GM12878 (cell line): ENCODE data around the gene DGLUCY. TPM values are rescaled to one million over a fixed set of nuclear protein-coding genes. Genes with fewer than 3 reads are reported as not detected.

Experiments used
- ATAC-seq: fragments of 200-7000 bp; cut with Tn5 transposase; 3 replicates; pipeline ENCODE4 v1.9.1; 2020; ENCODE audit warnings: mild to moderate bottlenecking, moderate library complexity
- BruUV-seq: library from RNA; stranded (reverse); fragments of 400-500 nt; replicated peaks from 2 replicates; lab custom pipeline; 2021; lab: Mats Ljungman, UMichigan
- CTCF ChIA-PET: fragments of 300-600 bp; sonication (Branson Sonifier 250); formaldehyde crosslinking; extraction: SDS; loops from one replicate; lab custom pipeline; 2021; ENCODE audit warnings: inconsistent platforms; lab: Yijun Ruan, JAX
- POLR2A ChIA-PET: fragments of 350-600 bp; formaldehyde crosslinking; extraction: SDS; loops from one replicate; lab custom pipeline; 2021; ENCODE audit warnings: inconsistent platforms; lab: Charles Lee
- RAD21 ChIA-PET: fragments of 300-600 bp; sonication (Branson Sonifier 250); formaldehyde crosslinking; loops from one replicate; lab custom pipeline; 2023; ENCODE audit warnings: antibody characterized with exemption; ENCODE audit not compliant: unreplicated experiment; lab: Charles Lee
- SMC1A ChIA-PET: fragments of 300-600 bp; sonication (Branson Sonifier 250); formaldehyde crosslinking; loops from one replicate; lab custom pipeline; 2023; ENCODE audit not compliant: unreplicated experiment, uncharacterized antibody; lab: Charles Lee
- DNase-seq: peaks from one replicate; pipeline ENCODE4 v3.0.0-alpha.2; 2011; ENCODE audit warnings: low read depth, low spot score
- FAIRE-seq: peaks from 3 replicates; lab custom pipeline; 2011; peaks lifted over from hg19 to GRCh38; lab: Jason Lieb, UNC
- H2AFZ ChIP-seq: 2 replicates; pipeline ENCODE4 v1.6.0; 2011; ENCODE audit warnings: low read depth, low read length, control low read depth; ENCODE audit not compliant: control insufficient read depth
- H3K27ac ChIP-seq: 2 replicates; pipeline ENCODE4 v1.5.1; 2011; ENCODE audit warnings: control low read depth; ENCODE audit not compliant: control insufficient read depth, insufficient read depth
- H3K27me3 ChIP-seq, 2 experiments: replicated peaks in 1 of 2; 2 replicates each; pipeline versions ENCODE4 v1.6.0 to v1.6.1; 2011; ENCODE audit warnings: low read length in 1 of 2; ENCODE audit not compliant: control insufficient read depth in 2 of 2, insufficient read depth in 2 of 2
- H3K36me3 ChIP-seq, 2 experiments: 2 replicates each; pipeline ENCODE4 v1.5.1; 2011; ENCODE audit warnings: low read length in 1 of 2; ENCODE audit not compliant: control insufficient read depth in 2 of 2, insufficient read depth in 2 of 2
- H3K4me1 ChIP-seq: 2 replicates; pipeline ENCODE4 v1.6.1; 2011; ENCODE audit warnings: mild to moderate bottlenecking, low read length, moderate library complexity, mixed read lengths; ENCODE audit not compliant: control insufficient read depth, insufficient read depth
- H3K4me2 ChIP-seq: 2 replicates; pipeline ENCODE4 v1.6.0; 2011; ENCODE audit warnings: control low read depth; ENCODE audit not compliant: control insufficient read depth, insufficient read depth
- H3K4me3 ChIP-seq: fragments of 200-600 bp; sonication (generic); 2 replicates; pipeline ENCODE4 v1.5.1; 2016
- H3K79me2 ChIP-seq: 2 replicates; pipeline ENCODE4 v1.6.0; 2011; ENCODE audit warnings: low read length; ENCODE audit not compliant: control insufficient read depth, insufficient read depth
- H3K9ac ChIP-seq: 2 replicates; pipeline ENCODE4 v1.8.0; 2011; ENCODE audit warnings: low read length, control low read depth, mixed read lengths; ENCODE audit not compliant: control insufficient read depth, insufficient read depth
- H3K9me3 ChIP-seq: replicated peaks from 3 replicates; pipeline ENCODE4 v1.5.1; 2011; ENCODE audit warnings: mild to moderate bottlenecking, low read length; ENCODE audit not compliant: control insufficient read depth, insufficient read depth
- H4K20me1 ChIP-seq: 2 replicates; pipeline ENCODE4 v1.6.0; 2011; ENCODE audit not compliant: control insufficient read depth, insufficient read depth
- BHLHE40 ChIP-seq, 2 experiments: fragments of 450-650 bp in 1 of 2; IDR thresholded peaks; 2 replicates each; pipeline ENCODE4 v1.6.1; 2011 to 2017; ENCODE audit warnings: low read depth in 2 of 2, borderline replicate concordance in 1 of 2, improper control_type of control experiment in 1 of 2, low read length in 1 of 2, mild to moderate bottlenecking in 1 of 2
- BRCA1 ChIP-seq: IDR thresholded peaks from 2 replicates; pipeline ENCODE4 v1.6.1; 2011; ENCODE audit warnings: low read depth, low read length, improper control_type of control experiment
- HCFC1 ChIP-seq: fragments of 150-350 bp; IDR thresholded peaks from 2 replicates; pipeline ENCODE4 v1.6.1; 2014; ENCODE audit warnings: low read length
- PAX8 ChIP-seq: fragments of 450-650 bp; IDR thresholded peaks from 2 replicates; pipeline ENCODE4 v1.6.1; 2017; ENCODE audit warnings: mild to moderate bottlenecking, moderate library complexity
- POU2F2 ChIP-seq: IDR thresholded peaks from 3 replicates; pipeline ENCODE4 v1.6.1; 2011; ENCODE audit warnings: low read depth, mild to moderate bottlenecking, low read length, borderline replicate concordance
- RAD21 ChIP-seq: IDR thresholded peaks from 2 replicates; pipeline ENCODE4 v1.6.1; 2011; ENCODE audit warnings: mild to moderate bottlenecking, low read depth, low read length, moderate library complexity; ENCODE audit not compliant: insufficient read depth
- RCOR1 ChIP-seq: conservative IDR thresholded peaks from 2 replicates; pipeline ENCODE4 v1.6.1; 2012; ENCODE audit warnings: low read depth, low read length, improper control_type of control experiment
- RELA ChIP-seq: fragments of 450-650 bp; IDR thresholded peaks from 2 replicates; pipeline ENCODE4 v1.8.0; 2014; ENCODE audit warnings: borderline replicate concordance; ENCODE audit not compliant: partially characterized antibody
- SMAD1 ChIP-seq: fragments of 450-650 bp; IDR thresholded peaks from 2 replicates; pipeline ENCODE4 v1.6.1; 2018; ENCODE audit warnings: mild to moderate bottlenecking, low read depth; ENCODE audit not compliant: partially characterized antibody
- SMC3 ChIP-seq: IDR thresholded peaks from 2 replicates; pipeline ENCODE4 v1.6.1; 2011; ENCODE audit warnings: low read length, improper control_type of control experiment, borderline replicate concordance
- SPI1 ChIP-seq: IDR thresholded peaks from 2 replicates; pipeline ENCODE4 v1.6.1; 2011; ENCODE audit warnings: low read depth, mild to moderate bottlenecking, low read length, moderate library complexity, borderline replicate concordance; ENCODE audit not compliant: insufficient read depth
- TAF1 ChIP-seq: IDR thresholded peaks from 2 replicates; pipeline ENCODE4 v1.6.1; 2011; ENCODE audit warnings: mild to moderate bottlenecking, low read depth, low read length, borderline replicate concordance
- TCF7 ChIP-seq: IDR thresholded peaks from 2 replicates; pipeline ENCODE4 v1.6.1; 2014; ENCODE audit warnings: antibody characterized with exemption, borderline replicate concordance
- ZNF24 ChIP-seq: fragments of 450-650 bp; IDR thresholded peaks from 2 replicates; pipeline ENCODE4 v1.6.1; 2017; ENCODE audit warnings: antibody characterized with exemption, mild to moderate bottlenecking
- ZNF384 ChIP-seq: IDR thresholded peaks from 2 replicates; pipeline ENCODE4 v1.6.1; 2012; ENCODE audit warnings: low read depth, mild to moderate bottlenecking, low read length, improper control_type of control experiment, borderline replicate concordance
- ZSCAN29 ChIP-seq: fragments of 450-650 bp; IDR thresholded peaks from 2 replicates; pipeline ENCODE4 v1.6.1; 2017; ENCODE audit warnings: mild to moderate bottlenecking, moderate library complexity
- ZZZ3 ChIP-seq: IDR thresholded peaks from 2 replicates; pipeline ENCODE4 v1.6.1; 2011; ENCODE audit warnings: low read depth; ENCODE audit not compliant: control insufficient read depth, insufficient read length
- WGBS: methylation state at CpG from one replicate; pipeline ENCODE4 v1.1.6; 2016; ENCODE audit warnings: low lambda C conversion rate; ENCODE audit not compliant: insufficient replicate concordance, insufficient coverage; ENCODE audit errors: missing lambda C conversion rate; 5-methylcytosine and 5-hydroxymethylcytosine counted together
- in situ Hi-C: fragments of 300-500 bp; cut with MboI; formaldehyde crosslinking; loops from 9 replicates; pipeline ENCODE4 v1.14.3; 2018; ENCODE audit warnings: mixed read lengths
- intact Hi-C: fragments of 100-400 bp; cut with micrococcal nuclease; formaldehyde crosslinking; loops from one replicate; pipeline ENCODE4 v1.14.2; 2022; ENCODE audit not compliant: unreplicated experiment
- polyA plus RNA-seq, 11 experiments: library from polyadenylated mRNA; depleted of rRNA in 4 of 11; unstranded in 6 of 11; stranded (reverse) in 5 of 11; fragments of >200 nt; fragmentation: Nextera tagmentation in 4 of 11; fragmentation: Illumina TruSeq in 1 of 11; extraction: Ambion mirVana in 4 of 11; extraction: Trizol in 1 of 11; gene quantifications; 1 replicate in 1 of 11; 2 replicates in 10 of 11; pipeline versions ENCODE4 v1.2.1 to v1.2.3, GENCODE V29; 2011 to 2016; ENCODE audit warnings: inconsistent platforms in 2 of 11, missing spikeins in 2 of 11, low read depth in 1 of 11
- total RNA-seq, 4 experiments: library from RNA; depleted of rRNA in 3 of 4; stranded (reverse); fragments of >200 nt in 3 of 4; fragmentation: Illumina TruSeq in 1 of 4; extraction: Trizol in 1 of 4; gene quantifications; 2 replicates each; pipeline versions ENCODE4 v1.2.1 to v1.2.3, GENCODE V29; 2013 to 2021
- TF ChIP-seq, protein P1 (sequence below): fragments of 450-650 bp; formaldehyde crosslinking; IDR thresholded peaks from 2 replicates; pipeline ENCODE4 v1.5.0; 2022; ENCODE audit warnings: mild to moderate bottlenecking, missing genetic modification characterization
- TF ChIP-seq, protein P2 (sequence below): IDR thresholded peaks from 2 replicates; pipeline ENCODE4 v1.6.1; 2011; ENCODE audit warnings: mild to moderate bottlenecking, low read depth, low read length, moderate library complexity; ENCODE audit not compliant: insufficient replicate concordance
- TF ChIP-seq, protein P3 (sequence below): fragments of 450-650 bp; conservative IDR thresholded peaks from 2 replicates; pipeline ENCODE4 v1.6.1; 2017; ENCODE audit warnings: mild to moderate bottlenecking, moderate library complexity

Gene DGLUCY
- total and polyA plus RNA-seq, 10 of the 15 experiments (the other 5 are each of a cell fraction or from before 2014, with no cell fraction given): 15.0 to 70.3 (median 55.1) TPM

DNA sequence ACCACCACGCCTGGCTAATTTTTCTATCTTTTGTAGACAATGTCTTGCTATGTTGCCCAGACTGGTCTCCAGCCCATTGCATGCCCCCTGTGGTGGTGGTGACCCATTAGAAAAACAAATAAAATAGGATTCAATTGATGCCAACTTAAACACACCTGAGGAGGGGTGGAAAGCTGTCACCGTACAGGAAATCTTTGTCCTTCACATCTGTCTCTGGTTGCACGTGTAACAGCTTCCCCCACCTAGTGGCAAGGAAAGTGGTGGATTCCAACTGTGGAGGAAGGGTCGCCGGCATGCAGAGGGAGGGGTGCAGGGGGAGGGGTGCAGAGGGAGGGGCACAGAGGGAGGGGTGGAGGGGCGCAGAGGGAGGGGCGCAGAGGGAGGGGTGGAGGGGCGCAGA is 156.7 kb downstream of the DGLUCY start:
- 95% methylated on average over 3 of the region's 8 CpGs for WGBS
- in situ Hi-C loops (no loop called here), intact Hi-C loops (no loop called here)
- Histone ChIP-seq H2AFZ (no peak overlapping the region), H3K36me3 (peaks cover 11 to 25% of the 10 kb centered on the region in 2 experiments; a peak in 3 of 4 replicates), H3K9me3 (no peaks in the 10 kb centered on the region), H3K27ac (no peak overlapping the region), H4K20me1 (no peaks in the 10 kb centered on the region), H3K4me2 (no peak overlapping the region), H3K4me3 (no peak overlapping the region), H3K79me2 (no peaks in the 10 kb centered on the region), H3K9ac (no peak overlapping the region), H3K4me1 (no peaks in the 10 kb centered on the region), H3K27me3 (no peaks in the 10 kb centered on the region)
- CTCF ChIA-PET: interaction anchor here (1.2 kb wide), 1 partner anchor 93 kb away, joined by 4 read pairs; no protein-coding TSS in a partner anchor
- SMC1A ChIA-PET: interaction anchor here (1.0 to 2.0 kb wide), 3 partner anchors 17 to 93 kb away, joined by 3 to 4 read pairs (median 4); partner anchors contain the start of gene GPR68
- RAD21 ChIA-PET: no interaction called here
- BruUV-seq: no TSS peak
- ATAC-seq (no peak), DNase-seq (no peak), FAIRE-seq (no peak)
- POLR2A ChIA-PET: no interaction called here
- no peak for TF ChIP-seq ZNF384
- no peak for TF ChIP-seq ZZZ3
- TF ChIP-seq, protein P1, sequence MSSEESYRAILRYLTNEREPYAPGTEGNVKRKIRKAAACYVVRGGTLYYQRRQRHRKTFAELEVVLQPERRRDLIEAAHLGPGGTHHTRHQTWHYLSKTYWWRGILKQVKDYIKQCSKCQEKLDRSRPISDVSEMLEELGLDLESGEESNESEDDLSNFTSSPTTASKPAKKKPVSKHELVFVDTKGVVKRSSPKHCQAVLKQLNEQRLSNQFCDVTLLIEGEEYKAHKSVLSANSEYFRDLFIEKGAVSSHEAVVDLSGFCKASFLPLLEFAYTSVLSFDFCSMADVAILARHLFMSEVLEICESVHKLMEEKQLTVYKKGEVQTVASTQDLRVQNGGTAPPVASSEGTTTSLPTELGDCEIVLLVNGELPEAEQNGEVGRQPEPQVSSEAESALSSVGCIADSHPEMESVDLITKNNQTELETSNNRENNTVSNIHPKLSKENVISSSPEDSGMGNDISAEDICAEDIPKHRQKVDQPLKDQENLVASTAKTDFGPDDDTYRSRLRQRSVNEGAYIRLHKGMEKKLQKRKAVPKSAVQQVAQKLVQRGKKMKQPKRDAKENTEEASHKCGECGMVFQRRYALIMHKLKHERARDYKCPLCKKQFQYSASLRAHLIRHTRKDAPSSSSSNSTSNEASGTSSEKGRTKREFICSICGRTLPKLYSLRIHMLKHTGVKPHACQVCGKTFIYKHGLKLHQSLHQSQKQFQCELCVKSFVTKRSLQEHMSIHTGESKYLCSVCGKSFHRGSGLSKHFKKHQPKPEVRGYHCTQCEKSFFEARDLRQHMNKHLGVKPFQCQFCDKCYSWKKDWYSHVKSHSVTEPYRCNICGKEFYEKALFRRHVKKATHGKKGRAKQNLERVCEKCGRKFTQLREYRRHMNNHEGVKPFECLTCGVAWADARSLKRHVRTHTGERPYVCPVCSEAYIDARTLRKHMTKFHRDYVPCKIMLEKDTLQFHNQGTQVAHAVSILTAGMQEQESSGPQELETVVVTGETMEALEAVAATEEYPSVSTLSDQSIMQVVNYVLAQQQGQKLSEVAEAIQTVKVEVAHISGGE: no peak
- no peak for TF ChIP-seq ZNF24
- no peak for TF ChIP-seq RAD21
- no peak for TF ChIP-seq RELA
- TF ChIP-seq BHLHE40 (IDR thresholded peaks at IDR 0.05; ENCODE audit: borderline replicate concordance in 1 of 2, low read depth in 2 of 2, low read length in 1 of 2): no peak
- no peak for TF ChIP-seq TCF7
- TF ChIP-seq, protein P2, sequence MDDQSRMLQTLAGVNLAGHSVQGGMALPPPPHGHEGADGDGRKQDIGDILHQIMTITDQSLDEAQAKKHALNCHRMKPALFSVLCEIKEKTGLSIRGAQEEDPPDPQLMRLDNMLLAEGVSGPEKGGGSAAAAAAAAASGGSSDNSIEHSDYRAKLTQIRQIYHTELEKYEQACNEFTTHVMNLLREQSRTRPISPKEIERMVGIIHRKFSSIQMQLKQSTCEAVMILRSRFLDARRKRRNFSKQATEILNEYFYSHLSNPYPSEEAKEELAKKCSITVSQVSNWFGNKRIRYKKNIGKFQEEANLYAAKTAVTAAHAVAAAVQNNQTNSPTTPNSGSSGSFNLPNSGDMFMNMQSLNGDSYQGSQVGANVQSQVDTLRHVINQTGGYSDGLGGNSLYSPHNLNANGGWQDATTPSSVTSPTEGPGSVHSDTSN: no peak
- no peak for TF ChIP-seq SPI1
- TF ChIP-seq TAF1: no peak
- no peak for TF ChIP-seq ZSCAN29
- TF ChIP-seq POU2F2: no peak
- no peak for TF ChIP-seq BRCA1
- no peak for TF ChIP-seq PAX8
- no peak for TF ChIP-seq SMAD1
- TF ChIP-seq SMC3: no peak
- TF ChIP-seq, protein P3, sequence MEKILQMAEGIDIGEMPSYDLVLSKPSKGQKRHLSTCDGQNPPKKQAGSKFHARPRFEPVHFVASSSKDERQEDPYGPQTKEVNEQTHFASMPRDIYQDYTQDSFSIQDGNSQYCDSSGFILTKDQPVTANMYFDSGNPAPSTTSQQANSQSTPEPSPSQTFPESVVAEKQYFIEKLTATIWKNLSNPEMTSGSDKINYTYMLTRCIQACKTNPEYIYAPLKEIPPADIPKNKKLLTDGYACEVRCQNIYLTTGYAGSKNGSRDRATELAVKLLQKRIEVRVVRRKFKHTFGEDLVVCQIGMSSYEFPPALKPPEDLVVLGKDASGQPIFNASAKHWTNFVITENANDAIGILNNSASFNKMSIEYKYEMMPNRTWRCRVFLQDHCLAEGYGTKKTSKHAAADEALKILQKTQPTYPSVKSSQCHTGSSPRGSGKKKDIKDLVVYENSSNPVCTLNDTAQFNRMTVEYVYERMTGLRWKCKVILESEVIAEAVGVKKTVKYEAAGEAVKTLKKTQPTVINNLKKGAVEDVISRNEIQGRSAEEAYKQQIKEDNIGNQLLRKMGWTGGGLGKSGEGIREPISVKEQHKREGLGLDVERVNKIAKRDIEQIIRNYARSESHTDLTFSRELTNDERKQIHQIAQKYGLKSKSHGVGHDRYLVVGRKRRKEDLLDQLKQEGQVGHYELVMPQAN: no peak
- no peak for TF ChIP-seq HCFC1
- TF ChIP-seq RCOR1: no peak
